GM10266 (cell line): ENCODE measurements around the gene USP36.

Experiments used
- DNase-seq: peaks from one replicate; pipeline ENCODE4 v3.0.0; 2012; ENCODE audit errors: extremely low spot score
- CTCF ChIP-seq: IDR thresholded peaks from 2 replicates; pipeline ENCODE4 v1.5.1; 2012; ENCODE audit warnings: mild to moderate bottlenecking, low read depth; ENCODE audit not compliant: control insufficient read depth, insufficient read depth; ENCODE audit errors: missing control alignments

The USP36 gene

GRCh38 chr17:78765821-78766220, 74.8 kb downstream of the USP36 start:
- no peak for TF ChIP-seq CTCF
- DNase-seq: no peak

- TF ChIP-seq CTCF: no peak
- DNase-seq: no peak
Measured at GRCh38 chr17:78764871-78765270, 75.7 kb downstream of the USP36 start.

GRCh38 chr17:78763561-78763960, 77.1 kb downstream of the USP36 start:
- TF ChIP-seq CTCF: no peak
- DNase-seq: no peak

- no peak for DNase-seq
- TF ChIP-seq CTCF: no peak
Measured at GRCh38 chr17:78761789-78762406, 78.7 kb downstream of the USP36 start.

- TF ChIP-seq CTCF: no peak
- DNase-seq: no peak
Measured at GRCh38 chr17:78759969-78760352, 80.7 kb downstream of the USP36 start.

GRCh38 chr17:78759203-78759968, 81.2 kb downstream of the USP36 start:
- no peak for TF ChIP-seq CTCF
- DNase-seq: no peak
